ENCODE data around the gene IL21R.

GRCh38 chr16:27453494-27453825, 51.5 kb downstream of the IL21R start:
- TF ChIP-seq, protein P1, sequence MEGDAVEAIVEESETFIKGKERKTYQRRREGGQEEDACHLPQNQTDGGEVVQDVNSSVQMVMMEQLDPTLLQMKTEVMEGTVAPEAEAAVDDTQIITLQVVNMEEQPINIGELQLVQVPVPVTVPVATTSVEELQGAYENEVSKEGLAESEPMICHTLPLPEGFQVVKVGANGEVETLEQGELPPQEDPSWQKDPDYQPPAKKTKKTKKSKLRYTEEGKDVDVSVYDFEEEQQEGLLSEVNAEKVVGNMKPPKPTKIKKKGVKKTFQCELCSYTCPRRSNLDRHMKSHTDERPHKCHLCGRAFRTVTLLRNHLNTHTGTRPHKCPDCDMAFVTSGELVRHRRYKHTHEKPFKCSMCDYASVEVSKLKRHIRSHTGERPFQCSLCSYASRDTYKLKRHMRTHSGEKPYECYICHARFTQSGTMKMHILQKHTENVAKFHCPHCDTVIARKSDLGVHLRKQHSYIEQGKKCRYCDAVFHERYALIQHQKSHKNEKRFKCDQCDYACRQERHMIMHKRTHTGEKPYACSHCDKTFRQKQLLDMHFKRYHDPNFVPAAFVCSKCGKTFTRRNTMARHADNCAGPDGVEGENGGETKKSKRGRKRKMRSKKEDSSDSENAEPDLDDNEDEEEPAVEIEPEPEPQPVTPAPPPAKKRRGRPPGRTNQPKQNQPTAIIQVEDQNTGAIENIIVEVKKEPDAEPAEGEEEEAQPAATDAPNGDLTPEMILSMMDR (IDR thresholded peaks at IDR 0.05): no peak
- TF ChIP-seq POLR2AphosphoS5 (IDR thresholded peaks at IDR 0.05): no peak
